Gastroesophageal sphincter (tissue), 3 donors: ENCODE measurements around the gene PYCARD.

ENCODE experiments used
- POLR2A ChIP-seq, 2 donors: fragments of 450-650 bp; IDR thresholded peaks; one replicate each; pipeline ENCODE4 v1.6.1; 2017; ENCODE audit warnings: antibody characterized with exemption in 2 of 2, mild to moderate bottlenecking in 2 of 2, moderate library complexity in 1 of 2
- POLR2AphosphoS5 ChIP-seq: sonication (generic); formaldehyde crosslinking; IDR thresholded peaks from one replicate; pipeline ENCODE4 v1.6.1; 2017; ENCODE audit warnings: antibody characterized with exemption
- TF ChIP-seq, protein P1 (sequence below), 4 experiments: fragments of 200-600 bp in 2 of 4; fragments of 450-650 bp in 2 of 4; sonication (generic) in 1 of 4; IDR thresholded peaks; one replicate each; pipeline ENCODE4 v1.5.1; 2017 to 2019; ENCODE audit warnings: antibody characterized with exemption in 4 of 4, mild to moderate bottlenecking in 2 of 4, moderate library complexity in 2 of 4

DNA sequence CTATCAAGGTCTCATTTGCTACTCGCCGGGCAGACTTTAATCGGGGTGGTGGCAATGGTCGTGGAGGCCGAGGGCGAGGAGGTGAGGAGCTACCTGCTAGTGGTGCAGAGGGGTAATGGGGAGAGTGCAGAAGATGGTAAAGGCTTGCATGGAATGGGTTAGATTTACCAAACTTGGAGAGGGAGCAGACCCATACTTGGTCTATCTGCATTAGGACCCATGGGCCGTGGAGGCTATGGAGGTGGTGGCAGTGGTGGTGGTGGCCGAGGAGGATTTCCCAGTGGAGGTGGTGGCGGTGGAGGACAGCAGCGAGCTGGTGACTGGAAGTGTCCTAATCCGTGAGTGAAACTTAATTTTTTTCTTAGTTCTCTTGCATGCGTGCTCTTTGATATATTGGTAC lies 12.5 kb downstream of the PYCARD start:
- TF ChIP-seq POLR2A (IDR thresholded peaks at IDR 0.05) = no peak
- TF ChIP-seq, protein P1, sequence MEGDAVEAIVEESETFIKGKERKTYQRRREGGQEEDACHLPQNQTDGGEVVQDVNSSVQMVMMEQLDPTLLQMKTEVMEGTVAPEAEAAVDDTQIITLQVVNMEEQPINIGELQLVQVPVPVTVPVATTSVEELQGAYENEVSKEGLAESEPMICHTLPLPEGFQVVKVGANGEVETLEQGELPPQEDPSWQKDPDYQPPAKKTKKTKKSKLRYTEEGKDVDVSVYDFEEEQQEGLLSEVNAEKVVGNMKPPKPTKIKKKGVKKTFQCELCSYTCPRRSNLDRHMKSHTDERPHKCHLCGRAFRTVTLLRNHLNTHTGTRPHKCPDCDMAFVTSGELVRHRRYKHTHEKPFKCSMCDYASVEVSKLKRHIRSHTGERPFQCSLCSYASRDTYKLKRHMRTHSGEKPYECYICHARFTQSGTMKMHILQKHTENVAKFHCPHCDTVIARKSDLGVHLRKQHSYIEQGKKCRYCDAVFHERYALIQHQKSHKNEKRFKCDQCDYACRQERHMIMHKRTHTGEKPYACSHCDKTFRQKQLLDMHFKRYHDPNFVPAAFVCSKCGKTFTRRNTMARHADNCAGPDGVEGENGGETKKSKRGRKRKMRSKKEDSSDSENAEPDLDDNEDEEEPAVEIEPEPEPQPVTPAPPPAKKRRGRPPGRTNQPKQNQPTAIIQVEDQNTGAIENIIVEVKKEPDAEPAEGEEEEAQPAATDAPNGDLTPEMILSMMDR (IDR thresholded peaks at IDR 0.05) = no peak
- TF ChIP-seq POLR2AphosphoS5 = no peak
